Kidney glomerular epithelial cell (primary cell): Measurements from ENCODE around the gene MED15.

ENCODE experiments used
- DNase-seq: peaks from one replicate; lab custom pipeline; 2025; lab: John Stamatoyannopoulos, UW

The MED15 gene

GRCh38 chr22:20552443-20553401, 45.3 kb downstream of the MED15 start:
- DNase-seq, result peak; percentile 71

- no peak for DNase-seq
Observed at GRCh38 chr22:20553947-20554741, 46.7 kb downstream of the MED15 start.

GRCh38 chr22:20554824-20555223, 47.4 kb downstream of the MED15 start:
- no peak for DNase-seq

GRCh38 chr22:20558534-20558933, 51.1 kb downstream of the MED15 start:
- no peak for DNase-seq

GRCh38 chr22:20559174-20559760, 51.9 kb downstream of the MED15 start:
- no peak for DNase-seq

- no peak for DNase-seq
Observed at GRCh38 chr22:20560716-20561115, 53.3 kb downstream of the MED15 start.

- no peak for DNase-seq
Observed at GRCh38 chr22:20561882-20562281, 54.5 kb downstream of the MED15 start.

GRCh38 chr22:20562607-20563465, 55.4 kb downstream of the MED15 start:
- no peak for DNase-seq

- DNase-seq, result no peak
Observed at GRCh38 chr22:20563466-20563906, 56.1 kb downstream of the MED15 start.

GRCh38 chr22:20563941-20564371, 56.5 kb downstream of the MED15 start:
- DNase-seq, result no peak

GRCh38 chr22:20565079-20565734, 57.8 kb downstream of the MED15 start:
- no peak for DNase-seq

- DNase-seq, result no peak
Observed at GRCh38 chr22:20565761-20566160, 58.4 kb downstream of the MED15 start.

- DNase-seq, result peak; percentile 61
Observed at GRCh38 chr22:20566420-20567260, 59.2 kb downstream of the MED15 start.

- DNase-seq, result peak; percentile 58
Observed at GRCh38 chr22:20567371-20567847, 60.0 kb downstream of the MED15 start.

- no peak for DNase-seq
Observed at GRCh38 chr22:20567993-20568417, 60.6 kb downstream of the MED15 start.

GRCh38 chr22:20568502-20569058, 61.2 kb downstream of the MED15 start:
- DNase-seq, result no peak

- peak; percentile 84 for DNase-seq
Observed at GRCh38 chr22:20569059-20570058, 61.9 kb downstream of the MED15 start.

GRCh38 chr22:20571078-20571503, 63.7 kb downstream of the MED15 start:
- no peak for DNase-seq
